HG02588 (cell line): ENCODE measurements around the gene PRKAG2.
"Not testable (repeated sequence)": the region's sequence is repeated elsewhere in the genome, so short reads cannot be mapped to it uniquely, and the experiment has no call there.

Source experiments
- ATAC-seq: cut with Tn5 transposase; IDR thresholded peaks from one replicate; pipeline ENCODE4 v1.9.1; 2021; ENCODE audit warnings: mild to moderate bottlenecking, moderate library complexity; ENCODE audit not compliant: unreplicated experiment

PRKAG2 gene

GRCh38 chr7:151876899-151877777 is at the start of gene PRKAG2:
PRKAG2 (minus strand) TSS chr7:151877115; CDS start chr7:151876620, 495 bp downstream.
- peak; percentile 40 for ATAC-seq

- ATAC-seq, result no peak
These were observed 49.4 kb upstream of the PRKAG2 start for GRCh38 chr7:151926336-151926712.

- peak; percentile 53 for ATAC-seq
These were observed 48.8 kb upstream of the PRKAG2 start for GRCh38 chr7:151925446-151926335.

- ATAC-seq, result no peak
These were observed 47.6 kb upstream of the PRKAG2 start for GRCh38 chr7:151924508-151924907.

- ATAC-seq, result no peak
These were observed 47.1 kb upstream of the PRKAG2 start for GRCh38 chr7:151924001-151924400.

GRCh38 chr7:151923097-151923876 is 46.4 kb upstream of the PRKAG2 start:
- ATAC-seq, result no peak

- ATAC-seq, result no peak
These were observed 44.5 kb upstream of the PRKAG2 start for GRCh38 chr7:151921451-151921850.

- no peak for ATAC-seq
These were observed 43.6 kb upstream of the PRKAG2 start for GRCh38 chr7:151920488-151920887.

- ATAC-seq, result no peak
These were observed 42.7 kb upstream of the PRKAG2 start for GRCh38 chr7:151919595-151919994.

GRCh38 chr7:151918510-151918843 is 41.6 kb upstream of the PRKAG2 start:
- no peak for ATAC-seq

- ATAC-seq, result no peak
These were observed 41.0 kb upstream of the PRKAG2 start for GRCh38 chr7:151917791-151918509.

- ATAC-seq, result no peak
These were observed 37.1 kb upstream of the PRKAG2 start for GRCh38 chr7:151914051-151914450.

GRCh38 chr7:151910655-151911054 is 33.7 kb upstream of the PRKAG2 start:
- not testable (repeated sequence) for ATAC-seq

GRCh38 chr7:151907115-151907514 is 30.2 kb upstream of the PRKAG2 start:
- ATAC-seq, result not testable (repeated sequence)

- no peak for ATAC-seq
These were observed 28.9 kb upstream of the PRKAG2 start for GRCh38 chr7:151905766-151906165.

GRCh38 chr7:151905353-151905752 is 28.4 kb upstream of the PRKAG2 start:
- no peak for ATAC-seq

GRCh38 chr7:151904270-151904669 is 27.4 kb upstream of the PRKAG2 start:
- no peak for ATAC-seq

GRCh38 chr7:151903249-151904032 is 26.5 kb upstream of the PRKAG2 start:
- ATAC-seq, result no peak

GRCh38 chr7:151902311-151902710 is 25.4 kb upstream of the PRKAG2 start:
- no peak for ATAC-seq

GRCh38 chr7:151901828-151902227 is 24.9 kb upstream of the PRKAG2 start:
- ATAC-seq, result no peak
